NCI-H2081 (cell line): ENCODE measurements around the gene TFEB.

Experiments
- DNase-seq, 2 experiments: peaks; one replicate each; lab custom pipeline; 2025; lab: John Stamatoyannopoulos, UW

TFEB gene

GRCh38 chr6:41736800-41737555, 1.6 kb upstream of the TFEB start:
- DNase-seq: no peak

GRCh38 chr6:41736186-41736733, 852 bp upstream of the TFEB start:
- no peak for DNase-seq

- peak; percentile 74 to 79 for DNase-seq
These were observed 562 bp downstream of the TFEB start for GRCh38 chr6:41734666-41735426.

DNA sequence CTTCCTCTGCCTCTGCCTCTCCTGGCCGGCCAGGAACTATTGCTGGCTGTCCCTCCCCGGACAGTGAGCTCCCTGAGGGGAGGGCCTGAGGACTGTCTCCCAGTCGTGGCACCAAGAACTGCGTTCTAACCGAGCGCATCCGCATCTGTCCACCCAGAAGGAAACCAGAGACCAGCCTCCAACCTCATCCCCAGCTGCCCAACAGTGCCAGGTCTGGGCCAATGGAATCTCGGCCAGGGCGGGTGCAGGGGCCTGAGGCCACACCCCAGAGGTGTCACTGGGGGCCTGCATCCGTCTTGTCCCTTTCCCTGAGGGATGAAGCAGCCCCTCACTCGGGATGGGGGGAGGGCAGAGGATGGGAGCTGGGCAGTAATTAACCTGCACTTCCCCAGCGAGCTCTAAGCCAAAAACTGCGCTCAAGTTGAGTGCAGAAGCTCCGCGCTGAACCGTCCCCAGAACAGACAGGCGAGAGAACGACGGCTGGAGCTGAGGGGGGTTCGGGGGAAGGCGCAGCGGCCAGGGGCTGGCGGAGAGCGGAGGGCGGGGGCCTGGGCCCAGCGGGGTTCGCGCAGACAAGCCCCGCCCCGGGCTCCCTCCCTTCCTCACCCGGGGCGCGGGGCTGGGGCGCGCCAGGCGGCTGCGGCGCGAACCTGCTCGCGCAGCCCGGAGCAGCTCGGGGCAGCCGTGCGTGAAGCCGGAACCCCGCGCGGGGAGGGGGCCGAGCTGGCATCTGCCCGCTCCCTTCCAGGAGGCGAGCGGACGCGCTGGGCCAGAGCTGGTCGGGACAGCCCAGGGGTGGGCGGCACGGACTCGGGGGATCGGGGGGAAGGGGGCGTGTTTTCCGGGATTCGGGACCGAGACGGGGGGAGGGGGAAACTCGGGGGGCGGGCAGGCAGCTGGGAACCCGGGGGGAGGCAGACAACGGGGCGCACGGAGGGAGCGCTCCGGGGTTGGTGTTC, 1.4 kb downstream of the TFEB start:
- DNase-seq: peak; percentile 89 to 91

DNA sequence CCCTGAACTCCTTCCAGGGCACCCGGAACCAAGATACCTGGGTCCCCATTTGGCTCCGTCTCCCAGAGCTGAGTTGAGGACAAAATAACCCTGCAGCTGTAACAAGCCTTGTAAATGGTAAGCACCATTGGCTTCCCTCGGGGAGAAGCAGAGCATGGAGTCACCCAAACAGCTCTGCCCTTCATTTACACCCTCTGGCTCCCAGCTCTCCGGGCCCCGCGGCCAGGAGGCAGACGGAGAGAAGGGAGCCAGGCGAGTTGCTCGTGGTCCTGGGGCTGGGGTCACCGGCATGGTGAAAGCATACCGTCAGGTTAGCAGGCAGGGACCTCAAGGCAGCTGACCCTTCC, 2.1 kb downstream of the TFEB start:
- peak in 1 of 2 experiments; percentile 47 for DNase-seq

DNA sequence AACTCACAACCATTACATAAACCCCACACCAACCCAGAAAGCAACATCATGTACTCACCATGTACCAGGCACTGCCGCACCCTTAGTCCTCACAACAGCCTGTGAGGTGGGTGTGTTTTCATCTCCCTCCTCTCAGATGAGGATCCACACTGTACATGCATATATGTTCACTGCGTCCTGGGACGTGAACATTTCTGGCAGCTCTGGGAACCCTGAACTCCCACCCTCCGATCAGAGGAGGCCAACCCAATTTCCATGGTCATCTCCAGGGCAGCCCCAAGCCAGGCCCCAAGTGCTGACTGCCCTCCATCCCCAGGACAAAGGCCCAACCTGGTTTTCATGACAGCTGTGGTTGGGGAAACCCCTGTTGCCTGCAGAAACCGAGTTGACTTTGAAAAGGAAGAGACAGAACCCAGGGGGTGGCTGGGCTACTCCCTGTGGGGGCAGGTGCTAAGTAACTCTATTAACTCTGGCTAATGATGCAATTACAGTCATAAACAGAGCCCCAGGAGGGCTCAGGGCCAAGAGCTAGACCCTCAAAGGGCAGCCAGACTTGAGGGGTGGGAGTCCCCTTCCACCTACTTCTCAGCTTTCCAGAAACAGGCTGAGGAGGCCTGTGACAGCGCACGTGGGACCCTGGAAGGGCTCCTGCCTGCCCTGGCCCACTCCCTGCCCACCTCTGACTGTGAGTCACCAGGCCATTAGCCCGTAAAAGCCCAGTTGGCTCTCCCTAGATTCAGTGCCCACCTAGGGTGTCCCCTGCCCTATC, 2.6 kb downstream of the TFEB start:
- DNase-seq: peak; percentile 22 to 79

GRCh38 chr6:41732149-41732548, 3.3 kb downstream of the TFEB start:
- DNase-seq: no peak

DNA sequence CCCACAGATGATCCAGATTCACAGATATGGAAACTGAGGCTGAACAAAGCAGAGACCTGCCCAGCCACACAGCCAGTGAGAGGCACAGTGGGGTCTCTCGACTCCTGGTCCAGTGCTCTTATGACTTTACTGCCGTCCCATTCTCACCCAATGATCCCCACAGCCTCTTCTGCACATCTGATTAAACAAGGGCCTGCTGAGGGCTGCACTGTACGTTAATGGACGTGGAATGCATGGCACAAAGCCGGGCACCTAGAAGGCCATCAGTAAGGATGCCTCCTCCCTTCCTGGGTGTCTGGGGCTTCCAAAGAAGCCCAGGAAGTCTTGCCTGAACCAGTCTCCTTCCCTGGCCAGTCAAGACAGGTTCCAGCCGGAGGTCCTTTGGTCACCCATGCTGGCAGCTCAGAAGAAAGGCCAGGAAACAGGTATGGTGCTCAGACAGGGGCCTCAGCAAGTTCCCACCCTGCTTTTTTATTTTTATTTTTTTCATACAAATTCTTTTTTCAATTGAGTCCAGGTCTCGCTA, 3.8 kb downstream of the TFEB start:
- DNase-seq: no peak

GRCh38 chr6:41730531-41731436, 4.6 kb downstream of the TFEB start:
- peak in 1 of 2 experiments; percentile 43 for DNase-seq

DNA sequence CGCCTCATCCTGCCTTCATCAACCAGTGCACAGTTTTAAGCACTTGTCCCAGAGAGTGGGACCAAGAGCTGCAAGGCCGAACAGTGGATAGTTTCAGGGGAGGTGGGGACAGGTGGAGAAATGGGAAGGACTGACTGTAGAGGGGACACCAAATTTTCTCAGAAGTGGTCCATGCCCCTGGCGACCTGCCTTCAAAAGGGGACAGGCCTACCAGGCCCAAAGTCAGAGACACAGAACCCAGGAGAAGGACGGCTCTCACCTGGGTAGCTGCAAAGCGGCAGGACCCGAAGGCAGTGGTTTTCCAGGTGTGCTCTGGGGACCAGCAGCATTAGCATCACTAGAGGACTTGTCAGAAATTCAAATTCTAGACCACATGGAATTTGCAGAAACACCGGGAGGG, 5.8 kb downstream of the TFEB start:
- no peak for DNase-seq

DNA sequence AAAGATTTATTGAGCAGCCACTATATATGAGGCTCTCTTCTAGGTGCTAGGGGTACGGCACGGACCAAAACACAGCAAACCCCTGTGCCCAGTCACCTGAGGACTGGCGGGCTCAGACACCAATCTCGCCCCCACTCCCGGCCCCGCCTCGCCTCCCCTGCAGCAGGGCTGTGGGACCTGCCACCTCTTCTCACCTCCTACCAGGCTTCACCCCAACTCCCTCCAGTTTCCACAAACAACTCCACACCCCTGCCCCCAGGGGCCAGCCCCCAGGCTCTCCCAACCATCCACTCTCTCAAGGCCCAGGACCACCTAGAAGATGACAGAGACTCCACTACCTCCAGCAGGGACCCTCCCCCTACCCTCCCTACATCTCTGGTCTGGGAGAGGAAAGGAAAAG, 6.5 kb downstream of the TFEB start:
- no peak for DNase-seq

- peak; percentile 96 to 98 for DNase-seq
These were observed 7.1 kb downstream of the TFEB start for GRCh38 chr6:41728073-41728936.

- no peak for DNase-seq
These were observed 7.7 kb downstream of the TFEB start for GRCh38 chr6:41727705-41728072.

GRCh38 chr6:41726876-41727275, 8.5 kb downstream of the TFEB start:
- DNase-seq: peak in 1 of 2 experiments; percentile 12

- DNase-seq: peak in 1 of 2 experiments; percentile 24
These were observed 10.6 kb downstream of the TFEB start for GRCh38 chr6:41724586-41725501.

DNA sequence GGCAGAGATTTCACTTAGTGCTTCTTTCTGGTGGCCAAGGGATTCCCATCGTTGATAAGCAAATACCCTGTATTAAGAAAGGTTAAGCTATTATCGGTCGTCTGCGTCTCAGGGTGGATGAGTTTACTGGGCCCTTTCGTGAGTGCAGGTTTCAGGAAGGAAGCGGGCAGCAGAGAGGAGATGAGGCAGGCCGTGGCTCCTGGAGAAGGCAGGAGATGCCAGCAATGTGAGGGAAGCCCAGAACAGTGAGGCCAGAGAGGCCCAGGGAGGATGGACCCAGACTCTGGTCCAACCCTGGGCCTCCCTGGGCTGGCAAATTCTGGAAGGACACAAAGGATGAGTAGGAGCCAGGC, 11.2 kb downstream of the TFEB start:
- no peak for DNase-seq

DNA sequence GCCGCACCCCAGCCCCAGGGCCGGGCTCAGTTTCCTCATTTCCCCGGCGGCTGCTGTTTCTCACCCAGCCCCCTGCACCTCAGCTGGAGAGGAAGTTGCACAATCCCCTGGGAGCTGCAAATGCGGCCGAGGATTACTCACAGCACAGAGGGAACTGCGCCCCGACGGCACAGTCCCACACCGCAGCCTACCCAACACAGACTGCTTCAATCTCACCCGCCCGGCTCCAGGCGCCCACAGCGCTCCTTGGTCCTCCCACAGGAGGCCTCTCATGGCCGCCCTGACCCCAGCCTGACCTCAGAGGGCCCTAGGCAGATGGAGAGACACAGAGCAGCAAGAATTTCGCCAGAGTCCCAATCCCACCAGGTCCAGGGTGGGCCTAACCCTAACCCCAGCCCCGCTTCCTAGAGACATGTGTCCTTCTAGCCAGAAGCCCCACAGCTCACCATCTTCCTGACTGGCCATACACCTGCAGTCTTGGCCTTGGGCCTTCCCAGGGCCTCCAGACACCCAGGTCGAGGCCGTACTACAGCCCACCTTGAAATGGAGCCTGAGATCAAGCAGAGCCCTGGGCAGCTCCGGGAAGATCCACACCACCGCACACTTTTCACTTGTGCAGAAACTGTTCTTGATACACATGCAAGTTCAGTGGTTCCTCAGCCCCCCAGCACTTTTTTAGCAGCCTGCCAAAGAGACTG, 11.7 kb downstream of the TFEB start:
- no peak for DNase-seq
